Bone marrow (tissue), 2 donors: Measurements from ENCODE around the gene ZNF586.
"Not testable (repeated sequence)": the region's sequence is repeated elsewhere in the genome, so short reads cannot be mapped to it uniquely, and the experiment has no call there.

Experiments used
- DNase-seq, 2 donors: peaks; one replicate each; lab custom pipeline; 2025; lab: John Stamatoyannopoulos, UW

Gene ZNF586

GRCh38 chr19:57823608-57824007 lies 54.1 kb downstream of the ZNF586 start:
- DNase-seq, result not testable (repeated sequence)

DNA sequence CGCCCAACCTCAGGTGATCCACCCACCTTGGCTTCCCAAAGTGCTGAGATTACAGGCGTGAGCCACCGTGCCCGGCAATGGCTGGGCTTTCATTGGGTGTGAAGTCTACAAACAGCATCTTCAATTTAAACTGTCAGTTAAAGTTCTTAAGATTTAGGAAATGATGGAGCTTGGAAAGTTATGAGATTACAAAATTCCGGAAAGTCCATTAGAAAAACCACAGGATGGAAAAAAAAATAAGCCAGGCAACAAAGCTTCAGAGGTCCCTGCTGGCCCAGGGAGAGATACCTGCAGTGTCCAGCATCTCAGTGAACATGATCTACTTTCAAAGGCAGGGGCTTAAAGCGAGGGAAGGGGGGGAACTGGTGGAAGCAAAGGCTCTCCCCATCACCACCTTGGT lies 56.0 kb downstream of the ZNF586 start:
- no peak for DNase-seq

- no peak for DNase-seq
Measured at GRCh38 chr19:57829316-57829715, 59.8 kb downstream of the ZNF586 start.

DNA sequence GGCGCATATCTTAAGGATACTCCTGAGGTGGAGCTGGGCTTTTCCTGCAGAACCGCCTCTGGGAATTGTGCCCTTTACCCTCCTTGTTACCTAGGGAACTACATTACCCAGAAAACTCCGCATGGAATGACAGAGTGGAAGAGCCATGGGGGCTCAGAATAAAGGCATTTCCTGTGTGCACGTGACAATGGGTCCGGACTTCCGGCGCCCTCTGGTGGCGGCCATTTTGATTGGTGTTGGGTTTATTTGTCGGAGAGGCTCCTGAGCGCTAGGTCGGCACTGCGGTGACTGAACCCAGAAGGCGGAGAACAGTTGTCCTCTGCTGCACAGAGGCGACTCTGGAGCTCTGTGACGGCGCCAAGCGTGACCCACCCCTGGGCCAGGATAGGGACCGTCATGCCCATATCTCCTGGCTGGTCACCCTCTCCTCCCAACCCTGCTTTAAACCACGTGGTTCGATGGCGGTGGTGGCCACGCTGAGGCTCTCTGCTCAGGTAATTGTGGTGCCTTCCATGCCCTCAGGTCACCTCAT lies 60.7 kb downstream of the ZNF586 start, which contains the start of gene ZNF587B:
Gene ZNF587B (plus strand): TSS at position 229 of the 532 bp plus-strand sequence. CDS start 230 bp downstream, at position 459.
- peak in 1 of 2 donors; percentile 3 for DNase-seq
